Jurkat, Clone E6-1 (cell line): ENCODE measurements around the gene CDC6.

Experiments used
- DNase-seq: peaks from one replicate; pipeline ENCODE4 v3.0.0-alpha.2; 2011; ENCODE audit warnings: low read depth, low spot score
- H3K4me3 ChIP-seq: 2 replicates; pipeline ENCODE4 v1.5.1; 2011; ENCODE audit warnings: mild to moderate bottlenecking, low read length, control low read depth, moderate library complexity

Gene CDC6

DNA sequence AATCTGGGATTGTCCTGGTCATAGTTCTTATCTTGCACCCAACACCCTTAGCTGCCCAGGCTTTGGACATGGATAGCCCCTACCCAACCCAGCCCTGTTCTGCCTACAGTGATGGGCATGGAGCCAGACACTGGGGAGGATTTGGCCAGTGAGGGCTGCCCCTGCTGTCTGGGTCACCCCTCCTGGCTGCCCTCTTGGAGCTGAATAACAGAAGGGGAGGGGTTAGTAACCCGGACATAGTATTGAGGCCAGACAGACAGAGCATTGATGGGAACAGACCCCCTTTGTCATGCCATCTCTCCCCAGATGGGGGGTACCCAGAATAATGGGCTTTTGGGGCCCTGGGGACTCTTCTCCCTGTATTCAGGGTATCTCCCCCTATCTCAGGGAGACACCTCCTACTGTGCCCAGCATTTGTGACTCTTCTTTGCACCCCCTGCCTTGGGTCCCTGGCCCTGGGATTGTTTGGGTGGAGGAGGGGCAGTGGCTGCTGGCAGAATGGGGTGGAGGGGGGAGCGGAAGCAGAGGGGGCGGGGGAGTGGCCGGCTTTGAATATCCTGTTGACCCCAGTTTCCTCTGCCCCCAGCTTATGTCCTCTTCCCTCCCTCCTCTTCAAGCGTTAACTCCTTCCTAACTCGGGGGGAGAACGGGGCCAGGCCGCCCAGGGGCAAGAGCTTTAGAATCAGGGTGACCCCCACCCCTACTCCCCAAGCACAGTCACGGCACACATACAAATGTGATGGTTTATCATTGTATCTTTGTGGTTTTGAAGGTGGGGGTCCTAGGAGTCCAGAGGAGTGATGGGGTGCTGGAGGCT, 59.8 kb downstream of the CDC6 start:
- H3K4me3 ChIP-seq, result no peak overlapping the region
- no peak for DNase-seq

- DNase-seq, result no peak
- no peak overlapping the region for H3K4me3 ChIP-seq
These were observed 60.4 kb downstream of the CDC6 start for GRCh38 chr17:40348136-40348504.

GRCh38 chr17:40348562-40349476, 61.1 kb downstream of the CDC6 start:
- no peak for DNase-seq
- no peak overlapping the region for H3K4me3 ChIP-seq

- H3K4me3 ChIP-seq, result no peak overlapping the region
- no peak for DNase-seq
These were observed 61.8 kb downstream of the CDC6 start for GRCh38 chr17:40349477-40349894.

GRCh38 chr17:40349895-40350688, 62.4 kb downstream of the CDC6 start:
- H3K4me3 ChIP-seq, result no peak overlapping the region
- DNase-seq, result no peak

GRCh38 chr17:40350689-40351358, 63.1 kb downstream of the CDC6 start:
- H3K4me3 ChIP-seq, result no peak overlapping the region
- no peak for DNase-seq

GRCh38 chr17:40351359-40352236, 63.9 kb downstream of the CDC6 start:
- no peak overlapping the region for H3K4me3 ChIP-seq
- no peak for DNase-seq

GRCh38 chr17:40352237-40352778, 64.6 kb downstream of the CDC6 start:
- no peak overlapping the region for H3K4me3 ChIP-seq
- DNase-seq, result no peak

GRCh38 chr17:40352779-40353394, 65.2 kb downstream of the CDC6 start:
- DNase-seq, result no peak
- H3K4me3 ChIP-seq, result no peak overlapping the region
